Measurements from ENCODE around the gene COG8. TPM values are rescaled to one million over a fixed set of nuclear protein-coding genes. Genes with fewer than 3 reads are reported as not detected.
"Not testable (repeated sequence)": the region's sequence is repeated elsewhere in the genome, so short reads cannot be mapped to it uniquely, and the experiment has no call there.

COG8 gene
- total RNA-seq, 1 donor from 2014 or later, result 44.8 TPM

DNA sequence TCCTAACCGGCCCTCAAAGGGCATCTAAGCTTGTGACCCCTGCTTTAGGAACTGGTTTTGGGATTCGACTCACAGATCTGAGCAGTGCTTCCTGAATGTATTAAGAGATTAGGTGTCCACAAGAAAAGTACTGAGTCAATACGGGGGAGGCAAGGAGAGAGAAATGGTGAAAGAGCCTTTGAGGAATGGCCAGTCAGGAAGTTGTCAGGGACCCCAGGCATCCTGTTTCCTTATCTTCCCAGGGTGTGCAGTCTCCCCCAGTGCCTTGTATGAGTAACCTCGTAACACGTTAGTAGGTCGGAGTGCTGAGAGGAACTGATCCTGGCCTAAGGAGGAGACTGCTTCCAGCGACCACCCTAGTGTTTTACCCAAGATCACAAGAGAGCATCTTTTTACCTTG is 28.6 kb upstream of the COG8 start:
- Histone ChIP-seq H3K36me3 (ENCODE audit: control insufficient read depth, insufficient read depth, low read length) (no peaks in the 10 kb centered on the region), H3K27me3 (ENCODE audit: control insufficient read depth, insufficient read depth, low read length) (no peaks in the 10 kb centered on the region), H3K4me3 (ENCODE audit: low read depth, low read length) (no peak overlapping the region)
- DNase-seq (ENCODE audit: low read depth), result no peak
- TF ChIP-seq, protein P1, sequence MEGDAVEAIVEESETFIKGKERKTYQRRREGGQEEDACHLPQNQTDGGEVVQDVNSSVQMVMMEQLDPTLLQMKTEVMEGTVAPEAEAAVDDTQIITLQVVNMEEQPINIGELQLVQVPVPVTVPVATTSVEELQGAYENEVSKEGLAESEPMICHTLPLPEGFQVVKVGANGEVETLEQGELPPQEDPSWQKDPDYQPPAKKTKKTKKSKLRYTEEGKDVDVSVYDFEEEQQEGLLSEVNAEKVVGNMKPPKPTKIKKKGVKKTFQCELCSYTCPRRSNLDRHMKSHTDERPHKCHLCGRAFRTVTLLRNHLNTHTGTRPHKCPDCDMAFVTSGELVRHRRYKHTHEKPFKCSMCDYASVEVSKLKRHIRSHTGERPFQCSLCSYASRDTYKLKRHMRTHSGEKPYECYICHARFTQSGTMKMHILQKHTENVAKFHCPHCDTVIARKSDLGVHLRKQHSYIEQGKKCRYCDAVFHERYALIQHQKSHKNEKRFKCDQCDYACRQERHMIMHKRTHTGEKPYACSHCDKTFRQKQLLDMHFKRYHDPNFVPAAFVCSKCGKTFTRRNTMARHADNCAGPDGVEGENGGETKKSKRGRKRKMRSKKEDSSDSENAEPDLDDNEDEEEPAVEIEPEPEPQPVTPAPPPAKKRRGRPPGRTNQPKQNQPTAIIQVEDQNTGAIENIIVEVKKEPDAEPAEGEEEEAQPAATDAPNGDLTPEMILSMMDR (IDR thresholded peaks at IDR 0.05; ENCODE audit: insufficient read depth, low read length, poor library complexity, severe bottlenecking), result no peak

DNA sequence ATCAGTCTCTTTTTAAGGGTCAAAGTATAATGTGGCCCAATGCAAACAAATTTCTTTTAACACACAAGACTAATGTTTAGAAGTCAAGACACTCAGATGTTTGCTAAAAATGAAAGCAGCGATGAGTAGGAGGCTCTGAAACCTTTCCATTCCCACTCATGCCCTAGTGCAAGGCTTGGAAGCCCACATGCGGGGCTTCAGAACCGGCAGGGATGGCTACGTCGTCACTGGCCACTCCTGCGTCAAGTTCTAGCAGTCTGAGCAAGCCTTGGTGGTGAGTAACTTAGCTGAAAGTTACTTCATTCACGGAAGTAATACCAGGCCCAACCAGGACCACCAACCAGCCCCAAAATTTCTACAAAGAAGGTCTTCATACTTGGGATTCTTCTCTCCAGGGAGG is 27.1 kb upstream of the COG8 start:
- Histone ChIP-seq H3K27me3 (ENCODE audit: control insufficient read depth, insufficient read depth, low read length) (no peaks in the 10 kb centered on the region), H3K4me3 (ENCODE audit: low read depth, low read length) (no peak overlapping the region), H3K36me3 (ENCODE audit: control insufficient read depth, insufficient read depth, low read length) (no peaks in the 10 kb centered on the region)
- DNase-seq (ENCODE audit: low read depth), result no peak
- TF ChIP-seq, protein P1 (IDR thresholded peaks at IDR 0.05; ENCODE audit: insufficient read depth, low read length, poor library complexity, severe bottlenecking), result no peak

DNA sequence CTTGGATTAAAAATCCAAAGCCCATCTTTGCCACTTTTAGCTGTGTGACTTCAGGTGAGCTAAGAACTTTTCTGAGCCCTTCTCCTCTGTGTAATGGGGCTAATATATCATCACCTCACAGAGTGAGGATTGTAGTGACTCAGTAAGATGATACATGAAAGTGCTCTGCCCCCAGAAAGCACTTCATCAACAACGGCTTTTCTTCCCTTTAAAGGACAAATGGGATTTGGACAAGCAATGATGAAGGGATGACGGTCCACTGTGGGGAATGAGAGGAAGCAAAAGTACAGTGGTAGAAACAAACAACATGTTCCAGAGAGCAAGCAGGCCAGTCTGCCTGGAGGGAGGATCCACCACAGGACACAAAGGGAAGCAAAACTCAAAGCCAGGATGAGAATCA is 26.5 kb upstream of the COG8 start:
- H3K4me3 ChIP-seq (ENCODE audit: low read depth, low read length), result no peak overlapping the region
- TF ChIP-seq, protein P1 (IDR thresholded peaks at IDR 0.05; ENCODE audit: insufficient read depth, low read length, poor library complexity, severe bottlenecking), result no peak
- no peaks in the 10 kb centered on the region for H3K36me3 ChIP-seq (ENCODE audit: control insufficient read depth, insufficient read depth, low read length)
- no peaks in the 10 kb centered on the region for H3K27me3 ChIP-seq (ENCODE audit: control insufficient read depth, insufficient read depth, low read length)
- no peak for DNase-seq (ENCODE audit: low read depth)

DNA sequence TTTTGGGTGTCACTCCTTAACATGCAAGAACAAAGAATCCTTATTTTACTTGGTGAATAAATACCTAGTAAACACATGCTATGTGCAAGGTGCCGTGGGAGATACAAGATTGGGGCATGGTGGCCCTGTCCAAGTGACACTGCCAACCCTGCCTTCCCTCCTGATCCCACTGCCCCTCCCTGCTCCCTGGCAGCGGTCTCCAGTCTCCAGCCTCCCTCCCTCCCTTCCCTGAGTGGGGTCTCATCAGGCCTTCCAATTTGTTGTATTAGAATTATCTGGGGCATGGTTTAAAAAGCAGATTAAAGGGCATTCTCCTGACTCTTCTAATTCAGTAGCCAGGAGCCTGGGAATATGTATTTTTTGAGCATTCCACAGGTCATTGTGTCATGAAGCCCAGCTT is 24.7 kb upstream of the COG8 start:
- no peaks in the 10 kb centered on the region for H3K36me3 ChIP-seq (ENCODE audit: control insufficient read depth, insufficient read depth, low read length)
- no peaks in the 10 kb centered on the region for H3K27me3 ChIP-seq (ENCODE audit: control insufficient read depth, insufficient read depth, low read length)
- DNase-seq (ENCODE audit: low read depth), result no peak
- no peak overlapping the region for H3K4me3 ChIP-seq (ENCODE audit: low read depth, low read length)
- TF ChIP-seq, protein P1 (IDR thresholded peaks at IDR 0.05; ENCODE audit: insufficient read depth, low read length, poor library complexity, severe bottlenecking), result no peak

DNA sequence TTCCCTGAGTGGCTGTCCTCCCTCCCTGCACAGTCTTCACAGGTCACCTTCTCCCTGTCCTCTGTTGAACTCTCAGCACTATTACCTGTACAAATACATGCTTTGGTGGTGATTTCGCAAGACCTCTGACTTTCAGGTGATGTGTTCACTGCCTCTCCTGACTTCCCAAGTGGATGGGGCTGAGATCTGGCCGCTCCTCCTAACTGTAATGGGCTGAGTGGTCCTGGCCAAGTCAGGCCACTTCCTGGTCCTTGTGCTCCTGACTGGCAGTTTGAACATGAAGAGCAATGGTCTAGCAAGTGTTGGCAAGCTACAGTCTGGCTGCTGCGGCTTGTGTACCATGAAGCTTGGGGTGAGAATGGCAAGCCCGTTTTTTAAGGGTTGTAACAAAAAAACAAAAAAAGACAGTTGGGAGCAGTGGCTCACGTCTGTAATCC is 23.9 kb upstream of the COG8 start:
- no peak overlapping the region for H3K4me3 ChIP-seq (ENCODE audit: low read depth, low read length)
- no peak for DNase-seq (ENCODE audit: low read depth)
- no peaks in the 10 kb centered on the region for H3K27me3 ChIP-seq (ENCODE audit: control insufficient read depth, insufficient read depth, low read length)
- no peaks in the 10 kb centered on the region for H3K36me3 ChIP-seq (ENCODE audit: control insufficient read depth, insufficient read depth, low read length)
- TF ChIP-seq, protein P1 (IDR thresholded peaks at IDR 0.05; ENCODE audit: insufficient read depth, low read length, poor library complexity, severe bottlenecking), result no peak

DNA sequence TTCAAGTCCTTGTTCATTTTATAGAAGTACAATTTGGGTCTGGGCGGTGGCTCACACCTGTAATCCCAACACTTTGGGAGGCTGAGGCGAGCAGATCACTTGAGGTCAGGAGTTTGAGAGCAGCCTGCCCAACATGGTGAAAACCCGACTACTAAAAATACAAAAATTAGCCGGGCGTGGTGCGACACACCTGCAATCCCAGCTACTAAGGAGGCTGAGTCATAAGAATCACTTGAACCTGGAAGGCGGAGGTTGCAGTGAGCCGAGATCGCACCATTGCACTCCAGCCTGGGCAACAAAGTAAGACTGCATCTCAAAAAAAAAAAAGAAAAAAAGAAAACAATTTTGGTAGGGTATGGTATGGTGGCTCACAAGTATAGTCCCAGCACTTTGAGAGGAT is 20.7 kb upstream of the COG8 start:
- not testable (repeated sequence) for H3K4me3 ChIP-seq (ENCODE audit: low read depth, low read length); H3K36me3 ChIP-seq (ENCODE audit: control insufficient read depth, insufficient read depth, low read length); H3K27me3 ChIP-seq (ENCODE audit: control insufficient read depth, insufficient read depth, low read length); DNase-seq (ENCODE audit: low read depth)

All from kidney epithelial cell (primary cell).